ENCODE measurements around the gene BTBD2. TPM values are rescaled to one million over a fixed set of nuclear protein-coding genes. Genes with fewer than 3 reads are reported as not detected.

Gene BTBD2
- polyA plus RNA-seq, 3 donors, result 32.5 to 57.5 (median 47.4) TPM

GRCh38 chr19:1938071-1938470, 77.4 kb downstream of the BTBD2 start:
- 74 to 88% (median 81%) methylated on average over 7 of the region's 7 CpGs for WGBS, 3 donors
- no peak overlapping the region for H3K27ac ChIP-seq (ENCODE audit: low read depth, low read length)

- 89 to 92% (median 90%) methylated on average over 21 to 24 of the region's 24 CpGs for WGBS, 3 donors
- H3K27ac ChIP-seq (ENCODE audit: low read depth, low read length), result no peak overlapping the region
These were observed 78.5 kb downstream of the BTBD2 start for GRCh38 chr19:1936916-1937610.

GRCh38 chr19:1936430-1936829, 79.1 kb downstream of the BTBD2 start:
- 83 to 92% (median 88%) methylated on average over 3 of the region's 3 CpGs for WGBS, 3 donors
- no peak overlapping the region for H3K27ac ChIP-seq (ENCODE audit: low read depth, low read length)

GRCh38 chr19:1935484-1936208, 79.9 kb downstream of the BTBD2 start:
- WGBS, 3 donors, result 31 to 57% (median 49%) methylated on average over 11 of the region's 11 CpGs
- H3K27ac ChIP-seq (ENCODE audit: low read depth, low read length), result no peak overlapping the region

Other genes with a start within 250 kb of the BTBD2 start
- 1 to 10 TPM in 1 of 3 donors, under 1 TPM in 2; 0.33 to 1.8 (median 0.80) TPM for gene ATP8B3, start 203.4 kb downstream of the BTBD2 start, polyA plus RNA-seq
- 10 to 100 TPM; 11.0 to 29.2 (median 23.5) TPM for gene REXO1, start 167.2 kb downstream of the BTBD2 start, polyA plus RNA-seq
- gene KLF16, start 152.1 kb downstream of the BTBD2 start, polyA plus RNA-seq, result 10 to 100 TPM in 1 of 3 donors, 1 to 10 TPM in 2; 3.7 to 14.4 (median 9.8) TPM
- 10 to 100 TPM; 46.1 to 92.9 (median 59.2) TPM for gene ABHD17A, start 130.2 kb downstream of the BTBD2 start, polyA plus RNA-seq
- 1 to 10 TPM; 2.2 to 4.2 (median 4.2) TPM for gene ADAT3, start 110.3 kb downstream of the BTBD2 start, polyA plus RNA-seq
- gene SCAMP4, start 110.3 kb downstream of the BTBD2 start, polyA plus RNA-seq, result 10 to 100 TPM; 18.7 to 29.2 (median 24.0) TPM
- 10 to 100 TPM; 24.6 to 73.9 (median 42.8) TPM for gene CSNK1G2, start 74.5 kb downstream of the BTBD2 start, polyA plus RNA-seq
- 100 to 1,000 TPM; 175 to 226 (median 190) TPM for gene MKNK2, start 35.5 kb upstream of the BTBD2 start, polyA plus RNA-seq
- 10 to 100 TPM; 10.1 to 35.7 (median 28.6) TPM for gene MOB3A, start 80.6 kb upstream of the BTBD2 start, polyA plus RNA-seq
- 10 to 100 TPM in 2 of 3 donors, 1 to 10 TPM in 1; 6.5 to 18.7 (median 17.0) TPM for gene IZUMO4, start 81.2 kb upstream of the BTBD2 start, polyA plus RNA-seq
- 10 to 100 TPM; 68.0 to 70.9 (median 69.8) TPM for gene AP3D1, start 135.9 kb upstream of the BTBD2 start, polyA plus RNA-seq
- gene DOT1L, start 148.2 kb upstream of the BTBD2 start, polyA plus RNA-seq, result 10 to 100 TPM in 1 of 3 donors, 1 to 10 TPM in 2; 5.8 to 17.4 (median 8.4) TPM
- gene PLEKHJ1, start 220.6 kb upstream of the BTBD2 start, polyA plus RNA-seq, result 100 to 1,000 TPM in 1 of 3 donors, 10 to 100 TPM in 2; 64.6 to 108 (median 84.1) TPM
- 10 to 100 TPM; 31.2 to 36.4 (median 34.2) TPM for gene SF3A2, start 221.1 kb upstream of the BTBD2 start, polyA plus RNA-seq
- gene AMH, start 233.6 kb upstream of the BTBD2 start, polyA plus RNA-seq, result under 1 TPM; 0.45 to 0.67 (median 0.59) TPM
- under 1 TPM; 0.56 to 0.74 (median 0.56) TPM for gene JSRP1, start 240.7 kb upstream of the BTBD2 start, polyA plus RNA-seq